ENCODE results near the gene ERMARD.

ERMARD gene

GRCh38 chr6:169766921-169767736, 15.7 kb downstream of the ERMARD start:
- Histone ChIP-seq H3K4me2 (ENCODE audit: low read length) (no peak overlapping the region), H4K20me1 (ENCODE audit: control insufficient read depth, insufficient read depth, low read depth, low read length) (0 out of 2 replicates have a peak, but pooled peaks cover 5% of the 10 kb centered on the region), H3K9me3 (ENCODE audit: control insufficient read depth, insufficient read depth, low read length) (no peaks in the 10 kb centered on the region), H3K79me2 (ENCODE audit: control insufficient read depth, low read length) (no peaks in the 10 kb centered on the region), H3K9me2 (replicated peaks; ENCODE audit: control insufficient read depth, low read length) (no peaks in the 10 kb centered on the region), H3K27me3 (ENCODE audit: control insufficient read depth, low read length) (no peaks in the 10 kb centered on the region), H3K36me3 (ENCODE audit: control insufficient read depth, low read length) (peaks cover 67% of the 10 kb centered on the region), H3K4me3 (ENCODE audit: low read length) (no peak overlapping the region), H3K27ac (ENCODE audit: low read depth, low read length) (no peak overlapping the region), H3F3A (ENCODE audit: control insufficient read depth, insufficient read depth) (no peaks in the 10 kb centered on the region), H3K4me1 (ENCODE audit: control insufficient read depth, low read length) (no peaks in the 10 kb centered on the region)
- no peak for TF ChIP-seq CTCF (IDR thresholded peaks at IDR 0.05; ENCODE audit: low read depth, low read length, poor library complexity, severe bottlenecking)
- no peak for TF ChIP-seq EZH2phosphoT487 (IDR thresholded peaks at IDR 0.05; ENCODE audit: borderline replicate concordance, low read length)

- Histone ChIP-seq H3F3A (ENCODE audit: control insufficient read depth, insufficient read depth) (no peaks in the 10 kb centered on the region), H3K4me3 (ENCODE audit: low read length) (no peak overlapping the region), H3K9me2 (replicated peaks; ENCODE audit: control insufficient read depth, low read length) (no peaks in the 10 kb centered on the region), H3K4me1 (ENCODE audit: control insufficient read depth, low read length) (no peaks in the 10 kb centered on the region), H3K36me3 (ENCODE audit: control insufficient read depth, low read length) (peaks cover 30% of the 10 kb centered on the region), H3K27ac (ENCODE audit: low read depth, low read length) (no peak overlapping the region), H3K4me2 (ENCODE audit: low read length) (no peak overlapping the region), H3K27me3 (ENCODE audit: control insufficient read depth, low read length) (no peaks in the 10 kb centered on the region), H3K9me3 (ENCODE audit: control insufficient read depth, insufficient read depth, low read length) (no peaks in the 10 kb centered on the region), H4K20me1 (ENCODE audit: control insufficient read depth, insufficient read depth, low read depth, low read length) (no peaks in the 10 kb centered on the region), H3K79me2 (ENCODE audit: control insufficient read depth, low read length) (no peaks in the 10 kb centered on the region)
- no peak for TF ChIP-seq CTCF (IDR thresholded peaks at IDR 0.05; ENCODE audit: low read depth, low read length, poor library complexity, severe bottlenecking)
- TF ChIP-seq EZH2phosphoT487 (IDR thresholded peaks at IDR 0.05; ENCODE audit: borderline replicate concordance, low read length): no peak
Measured at GRCh38 chr6:169774347-169774746, 22.9 kb downstream of the ERMARD start.

- H3K9me3 ChIP-seq (ENCODE audit: control insufficient read depth, insufficient read depth, low read length): no peaks in the 10 kb centered on the region
Measured at GRCh38 chr6:169775321-169775720, 23.9 kb downstream of the ERMARD start.

More at GRCh38 chr6:169775321-169775720, 23.9 kb downstream of the ERMARD start:
- no peaks in the 10 kb centered on the region for H3K27me3 ChIP-seq (ENCODE audit: control insufficient read depth, low read length)
- H3K27ac ChIP-seq (ENCODE audit: low read depth, low read length): no peak overlapping the region
- TF ChIP-seq EZH2phosphoT487 (IDR thresholded peaks at IDR 0.05; ENCODE audit: borderline replicate concordance, low read length) (no peak), CTCF (IDR thresholded peaks at IDR 0.05; ENCODE audit: low read depth, low read length, poor library complexity, severe bottlenecking) (no peak)
- peaks cover 29% of the 10 kb centered on the region for H3K36me3 ChIP-seq (ENCODE audit: control insufficient read depth, low read length)
- H3K9me2 ChIP-seq (replicated peaks; ENCODE audit: control insufficient read depth, low read length): no peaks in the 10 kb centered on the region
- H3F3A ChIP-seq (ENCODE audit: control insufficient read depth, insufficient read depth): no peaks in the 10 kb centered on the region
- H3K4me1 ChIP-seq (ENCODE audit: control insufficient read depth, low read length): no peaks in the 10 kb centered on the region
- H3K4me3 ChIP-seq (ENCODE audit: low read length): no peak overlapping the region
- H3K4me2 ChIP-seq (ENCODE audit: low read length): no peak overlapping the region
- no peaks in the 10 kb centered on the region for H4K20me1 ChIP-seq (ENCODE audit: control insufficient read depth, insufficient read depth, low read depth, low read length)
- no peaks in the 10 kb centered on the region for H3K79me2 ChIP-seq (ENCODE audit: control insufficient read depth, low read length)

Measured in DOHH2 (cell line).